ENCODE results near the gene LHX6.

Gene LHX6

GRCh38 chr9:122215663-122216062 is 13.1 kb downstream of the LHX6 start:
- no peak for DNase-seq

- no peak for DNase-seq
Observed at GRCh38 chr9:122214507-122214906, 14.2 kb downstream of the LHX6 start.

- no peak for DNase-seq
Observed at GRCh38 chr9:122213589-122214413, 15.0 kb downstream of the LHX6 start.

DNA sequence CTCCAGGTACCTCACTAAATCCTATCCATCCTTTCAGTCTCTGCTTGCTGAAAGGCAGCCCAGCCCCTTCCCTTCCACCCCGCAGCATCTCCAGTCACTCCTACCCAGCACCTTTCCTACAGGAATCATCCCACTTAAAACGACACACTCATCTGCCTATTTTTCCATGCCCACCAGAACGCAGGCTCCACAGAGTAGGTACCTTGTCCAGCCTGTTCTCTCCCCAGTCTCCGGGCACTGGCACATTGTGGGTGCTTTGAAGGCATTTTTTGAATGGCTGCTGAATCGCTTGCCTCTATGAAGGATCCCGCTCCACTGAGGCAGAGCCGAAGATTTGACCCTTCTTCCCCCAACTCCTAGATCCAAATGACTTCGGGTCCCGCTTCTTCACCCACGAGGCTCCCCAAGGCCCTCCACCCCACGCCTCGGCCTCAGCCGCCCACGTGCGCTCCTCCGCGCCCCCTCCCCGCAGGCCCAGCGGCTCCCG is 15.6 kb downstream of the LHX6 start:
- DNase-seq = no peak

GRCh38 chr9:122212473-122213004 is 16.2 kb downstream of the LHX6 start:
- no peak for DNase-seq

- no peak for DNase-seq
Observed at GRCh38 chr9:122209451-122209850, 19.3 kb downstream of the LHX6 start.

DNA sequence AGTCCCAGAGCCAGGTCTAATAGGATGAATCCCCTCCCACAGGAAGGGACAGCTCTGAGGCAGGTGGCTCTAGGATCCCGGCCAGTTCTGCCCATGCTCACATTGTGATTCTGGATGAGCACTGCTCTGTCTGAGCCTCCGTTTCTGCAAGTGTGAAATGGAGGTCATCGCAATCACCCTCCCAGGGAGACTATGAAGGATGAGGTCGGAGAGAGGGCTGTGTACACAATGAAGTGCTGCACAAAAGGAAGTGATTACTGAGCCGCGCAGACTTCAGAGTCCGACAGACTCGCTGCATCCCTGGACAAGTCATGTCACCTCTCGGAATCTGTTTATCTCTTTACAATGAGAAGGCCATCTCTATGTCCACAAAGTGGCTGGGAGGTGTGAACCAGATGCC is 21.7 kb downstream of the LHX6 start:
- no peak for DNase-seq

DNA sequence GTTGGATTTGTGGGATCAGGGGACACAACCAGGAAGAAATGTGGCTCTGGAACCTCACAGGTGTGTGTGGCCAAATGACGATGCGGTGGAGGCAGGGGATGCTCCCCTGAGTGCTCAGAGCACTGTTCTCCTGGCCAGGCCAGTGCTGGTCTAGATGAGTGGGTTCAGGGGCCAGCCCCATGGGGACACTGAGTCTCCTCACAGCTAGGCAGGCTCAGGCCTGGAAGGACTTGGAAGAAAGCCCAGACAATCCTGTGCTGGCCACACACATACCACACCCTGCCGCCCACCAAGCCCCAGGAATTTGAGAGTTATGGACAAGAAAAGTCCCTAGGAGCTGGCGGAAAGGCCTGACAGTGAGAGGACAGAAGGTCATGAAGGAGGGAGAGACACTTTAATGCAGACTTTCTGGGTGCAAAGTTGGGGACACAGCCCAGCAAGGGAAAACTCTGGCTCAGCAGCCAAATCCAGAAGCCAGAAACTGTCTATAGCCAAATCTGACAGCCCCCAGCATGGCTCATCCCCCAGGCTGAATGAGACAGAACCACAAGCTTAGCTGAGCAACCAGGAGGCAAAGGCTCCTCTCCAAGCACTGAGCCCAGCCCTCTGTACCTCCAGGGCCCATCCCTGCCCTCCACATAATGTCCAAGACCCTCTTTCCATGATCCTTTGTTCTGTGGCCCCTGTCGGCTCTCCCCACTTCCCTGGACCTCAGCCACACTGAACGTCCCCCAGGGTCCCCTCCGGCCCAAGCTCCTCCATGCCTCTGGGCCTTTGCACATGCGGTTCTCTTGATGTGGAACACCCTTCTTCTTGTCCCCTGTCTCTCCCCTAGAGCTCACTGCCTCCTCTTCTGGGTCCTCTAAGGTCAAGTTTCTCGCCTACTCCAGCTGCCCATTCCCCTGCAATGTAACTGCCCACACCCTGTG is 22.4 kb downstream of the LHX6 start:
- no peak for DNase-seq

- no peak for DNase-seq
Observed at GRCh38 chr9:122205176-122205575, 23.6 kb downstream of the LHX6 start.

DNA sequence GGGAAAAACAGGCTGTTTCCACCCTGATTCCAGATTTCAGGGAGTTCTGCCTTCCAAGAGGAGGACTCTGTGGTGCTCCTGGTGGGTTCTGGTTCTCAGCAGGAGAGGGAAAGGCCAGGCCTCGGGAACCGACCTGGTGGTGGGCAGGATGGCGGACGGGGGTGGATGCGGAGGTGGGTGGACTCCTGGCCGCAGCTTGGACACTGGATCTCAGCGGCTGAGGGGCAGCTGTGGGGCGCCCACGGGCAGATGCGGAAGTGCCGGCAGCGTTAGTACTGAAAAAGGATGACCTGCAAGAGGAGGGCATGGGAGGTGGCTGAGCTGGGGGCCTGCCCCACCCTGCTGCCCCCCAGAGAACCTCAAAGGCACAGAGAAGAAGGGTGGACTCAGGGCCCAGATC is 24.3 kb downstream of the LHX6 start:
- DNase-seq = no peak

DNA sequence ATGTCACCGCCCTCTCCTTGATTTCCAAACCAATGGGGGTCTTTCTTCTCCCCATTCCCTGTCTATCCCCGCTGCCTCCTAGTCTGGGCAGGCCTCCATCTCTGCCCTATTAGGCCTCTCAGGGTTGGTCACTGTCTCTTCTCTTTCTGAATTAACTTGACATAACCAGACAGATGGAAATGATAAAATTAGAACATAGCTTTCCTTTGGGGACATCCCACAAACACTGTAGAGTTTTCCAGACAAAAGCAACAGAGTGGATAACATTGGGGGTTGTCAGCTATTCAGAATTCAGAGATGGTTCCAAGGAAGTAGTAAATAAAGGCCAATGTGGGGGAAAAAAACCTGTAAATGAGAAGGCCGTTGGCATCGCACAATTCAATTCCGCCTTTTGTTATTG is 24.7 kb downstream of the LHX6 start:
- no peak for DNase-seq

GRCh38 chr9:122202111-122202510 is 26.6 kb downstream of the LHX6 start:
- no peak for DNase-seq

- DNase-seq = no peak
Observed at GRCh38 chr9:122201641-122202040, 27.1 kb downstream of the LHX6 start.

- no peak for DNase-seq
Observed at GRCh38 chr9:122200960-122201595, 27.7 kb downstream of the LHX6 start.

- DNase-seq = no peak
Observed at GRCh38 chr9:122197882-122198281, 30.9 kb downstream of the LHX6 start.

GRCh38 chr9:122197426-122197825 is 31.3 kb downstream of the LHX6 start:
- no peak for DNase-seq

DNA sequence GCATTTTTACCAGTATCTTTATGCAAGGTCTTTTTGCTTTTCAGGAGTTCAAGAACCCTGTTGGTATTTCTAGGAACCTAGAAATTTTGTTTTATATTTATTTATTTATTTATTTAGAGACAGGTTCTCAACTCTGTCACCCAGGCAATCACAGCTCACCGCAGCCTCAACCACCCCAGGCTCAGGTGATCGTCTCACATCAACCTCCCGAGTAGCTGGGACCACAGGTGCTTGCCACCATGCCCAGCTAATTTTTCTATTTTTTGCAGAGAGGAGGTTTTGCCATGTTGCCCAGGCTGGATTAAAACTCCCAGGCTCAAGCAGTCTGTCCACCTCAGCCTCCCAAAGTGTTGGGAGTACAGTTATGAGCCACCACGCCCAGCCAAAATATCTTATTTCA is 32.9 kb downstream of the LHX6 start:
- no peak for DNase-seq

DNA sequence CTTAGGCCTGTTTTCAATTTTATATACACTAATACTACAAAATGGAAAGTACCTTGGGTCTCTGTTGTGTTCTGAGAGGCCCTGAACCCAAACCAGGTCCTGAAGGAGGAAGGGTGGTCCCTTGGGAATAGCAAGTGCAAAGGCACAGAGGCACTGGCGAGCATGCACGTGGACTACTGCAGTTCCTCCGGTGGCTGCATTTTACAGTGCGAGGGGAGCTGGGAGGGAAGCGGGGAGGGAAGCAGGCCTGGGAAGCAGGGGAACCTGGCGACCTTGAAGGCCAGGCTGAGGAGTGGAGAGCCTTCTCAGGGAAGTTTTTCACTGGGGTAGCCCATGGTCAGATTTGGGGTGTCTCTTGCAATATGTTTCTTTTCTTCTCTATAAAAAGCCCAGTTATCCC is 35.1 kb downstream of the LHX6 start:
- DNase-seq = no peak

- no peak for DNase-seq
Observed at GRCh38 chr9:122192914-122193525, 35.7 kb downstream of the LHX6 start.

DNA sequence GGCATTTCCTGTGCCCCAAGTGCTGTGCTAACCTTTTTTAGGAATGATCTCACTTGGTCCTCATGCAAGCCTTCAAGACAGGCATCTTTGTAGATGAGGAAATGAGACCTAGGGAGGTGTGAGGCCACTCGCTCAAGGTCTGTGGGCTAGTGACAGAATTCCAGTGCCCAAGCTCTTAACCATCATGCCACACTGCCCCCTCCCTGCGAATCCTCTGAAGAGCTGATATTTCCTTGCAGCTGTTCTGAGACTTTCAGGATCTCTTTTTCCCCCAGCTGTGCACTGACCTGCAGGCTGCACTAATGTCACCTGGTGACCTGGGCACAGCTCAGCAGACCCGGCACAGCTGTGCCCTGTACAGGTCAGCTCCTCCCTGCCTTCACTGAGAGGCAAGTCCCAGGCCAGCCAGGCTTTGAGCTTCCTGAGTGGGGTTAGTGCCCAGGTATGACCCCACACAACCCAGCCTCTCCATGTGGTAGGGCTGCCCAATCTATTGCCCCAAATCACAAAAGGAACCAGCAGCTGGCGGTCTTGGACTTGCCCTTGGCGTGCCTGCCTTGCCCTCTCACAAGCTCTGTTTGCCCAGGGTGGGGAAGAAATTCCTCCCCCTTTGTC is 36.4 kb downstream of the LHX6 start:
- no peak for DNase-seq

- DNase-seq = no peak
Observed at GRCh38 chr9:122191584-122191983, 37.2 kb downstream of the LHX6 start.
